ENCODE measurements around the gene THOC7. TPM values are rescaled to one million over a fixed set of nuclear protein-coding genes. Genes with fewer than 3 reads are reported as not detected.

Gene THOC7
- total RNA-seq, 1 donor from 2014 or later: 20.8 TPM

- DNase-seq (ENCODE audit: low spot score) (no peak), ATAC-seq (no peak)
Observed at GRCh38 chr3:63847718-63848450, 15.7 kb downstream of the THOC7 start.

- DNase-seq (ENCODE audit: low spot score): no peak
- no peak for ATAC-seq
Observed at GRCh38 chr3:63845215-63845614, 18.4 kb downstream of the THOC7 start.

GRCh38 chr3:63842127-63842526, 21.5 kb downstream of the THOC7 start:
- ATAC-seq: no peak
- no peak for DNase-seq (ENCODE audit: low spot score)

GRCh38 chr3:63841704-63842103, 21.9 kb downstream of the THOC7 start:
- ATAC-seq (no peak), DNase-seq (ENCODE audit: low spot score) (no peak)

GRCh38 chr3:63832395-63832794, 31.2 kb downstream of the THOC7 start:
- DNase-seq (ENCODE audit: low spot score): no peak
- ATAC-seq: no peak

GRCh38 chr3:63830526-63830925, 33.1 kb downstream of the THOC7 start:
- DNase-seq (ENCODE audit: low spot score): no peak
- ATAC-seq: no peak

- ATAC-seq: no peak
- DNase-seq (ENCODE audit: low spot score): no peak
Observed at GRCh38 chr3:63824309-63824708, 39.3 kb downstream of the THOC7 start.

GRCh38 chr3:63819151-63819398, 44.5 kb downstream of the THOC7 start, which contains the start of gene C3orf49:
TSS of gene C3orf49 (plus strand) at chr3:63819299. CDS start at chr3:63819472, 173 bp downstream.
- ATAC-seq (no peak), DNase-seq (ENCODE audit: low spot score) (no peak)

GRCh38 chr3:63818282-63819150, 45.1 kb downstream of the THOC7 start:
- ATAC-seq (peak; percentile 93), DNase-seq (ENCODE audit: low spot score) (peak; percentile 55)

GRCh38 chr3:63817225-63817624, 46.4 kb downstream of the THOC7 start:
- ATAC-seq (no peak), DNase-seq (ENCODE audit: low spot score) (no peak)

GRCh38 chr3:63814237-63814636, 49.4 kb downstream of the THOC7 start:
- DNase-seq (ENCODE audit: low spot score) (no peak), ATAC-seq (peak; percentile 65)

- no peak for DNase-seq (ENCODE audit: low spot score)
- no peak for ATAC-seq
Observed at GRCh38 chr3:63809607-63810006, 54.0 kb downstream of the THOC7 start.

- DNase-seq (ENCODE audit: low spot score) (no peak), ATAC-seq (no peak)
Observed at GRCh38 chr3:63808633-63809032, 55.0 kb downstream of the THOC7 start.

GRCh38 chr3:63807961-63808565, 55.5 kb downstream of the THOC7 start:
- no peak for ATAC-seq
- DNase-seq (ENCODE audit: low spot score): no peak

- DNase-seq (ENCODE audit: low spot score) (no peak), ATAC-seq (no peak)
Observed at GRCh38 chr3:63803911-63804310, 59.7 kb downstream of the THOC7 start.

- ATAC-seq (no peak), DNase-seq (ENCODE audit: low spot score) (no peak)
Observed at GRCh38 chr3:63800097-63800496, 63.5 kb downstream of the THOC7 start.

GRCh38 chr3:63798949-63799348, 64.7 kb downstream of the THOC7 start:
- DNase-seq (ENCODE audit: low spot score) (no peak), ATAC-seq (no peak)

- ATAC-seq (no peak), DNase-seq (ENCODE audit: low spot score) (no peak)
Observed at GRCh38 chr3:63798544-63798943, 65.1 kb downstream of the THOC7 start.

GRCh38 chr3:63795438-63795837, 68.2 kb downstream of the THOC7 start:
- DNase-seq (ENCODE audit: low spot score) (no peak), ATAC-seq (no peak)

GRCh38 chr3:63791974-63792373, 71.6 kb downstream of the THOC7 start:
- no peak for DNase-seq (ENCODE audit: low spot score)
- no peak for ATAC-seq
